Measurements from ENCODE around the gene SSC5D.

DNA sequence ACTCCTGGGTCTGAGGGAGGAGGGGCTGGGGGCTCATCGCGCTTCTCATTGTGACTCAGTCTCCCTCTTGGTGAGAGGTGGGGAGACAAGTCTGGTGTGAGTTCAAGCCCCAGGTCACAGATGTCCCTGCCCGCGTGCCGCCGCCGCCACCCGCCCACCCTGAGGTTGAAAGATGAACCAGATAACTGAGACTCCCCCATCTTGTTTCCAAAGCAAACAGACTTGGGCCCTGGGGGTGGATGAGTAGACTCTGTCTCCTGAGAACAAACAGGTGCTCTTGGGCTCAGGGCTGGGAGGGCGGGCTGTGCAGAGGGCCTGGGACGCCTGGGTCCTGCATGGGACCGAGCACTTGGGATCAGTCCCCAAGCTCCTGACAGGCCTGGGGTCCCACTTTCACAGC lies 48.1 kb downstream of the SSC5D start:
- TF ChIP-seq FOXM1 (IDR thresholded peaks at IDR 0.05; ENCODE audit: borderline replicate concordance, low read depth): no peak
- no peak for TF ChIP-seq CREB1 (IDR thresholded peaks at IDR 0.05; ENCODE audit: low read depth)
- TF ChIP-seq ZBTB7A (IDR thresholded peaks at IDR 0.05; ENCODE audit: low read depth): no peak
- no peak for TF ChIP-seq TAF1 (IDR thresholded peaks at IDR 0.05; ENCODE audit: low read depth)
- TF ChIP-seq EP300 (IDR thresholded peaks at IDR 0.05; ENCODE audit: borderline replicate concordance): no peak
- TF ChIP-seq RAD21 (IDR thresholded peaks at IDR 0.05; ENCODE audit: low read depth): no peak
- no peak for TF ChIP-seq CEBPB (IDR thresholded peaks at IDR 0.05)
- no peak for TF ChIP-seq EGR1 (IDR thresholded peaks at IDR 0.05)

Measured in Ishikawa (cell line).